ENCODE measurements around the gene IFI27.
"Not testable (repeated sequence)": the region's sequence is repeated elsewhere in the genome, so short reads cannot be mapped to it uniquely, and the experiment has no call there.

IFI27 gene

GRCh38 chr14:94153750-94154342 lies 43.3 kb downstream of the IFI27 start:
- DNase-seq (ENCODE audit: low spot score): no peak

- not testable (repeated sequence) for DNase-seq (ENCODE audit: low spot score)
Measured at GRCh38 chr14:94156143-94156542, 45.6 kb downstream of the IFI27 start.

- no peak for DNase-seq (ENCODE audit: low spot score)
Measured at GRCh38 chr14:94157197-94157596, 46.7 kb downstream of the IFI27 start.

GRCh38 chr14:94158239-94158883 lies 47.8 kb downstream of the IFI27 start:
- no peak for DNase-seq (ENCODE audit: low spot score)

- DNase-seq (ENCODE audit: low spot score): no peak
Measured at GRCh38 chr14:94161058-94161457, 50.5 kb downstream of the IFI27 start.

- no peak for DNase-seq (ENCODE audit: low spot score)
Measured at GRCh38 chr14:94161981-94162380, 51.4 kb downstream of the IFI27 start.

GRCh38 chr14:94162466-94162865 lies 51.9 kb downstream of the IFI27 start:
- DNase-seq (ENCODE audit: low spot score): no peak

GRCh38 chr14:94163796-94164195 lies 53.3 kb downstream of the IFI27 start:
- DNase-seq (ENCODE audit: low spot score): no peak

- no peak for DNase-seq (ENCODE audit: low spot score)
Measured at GRCh38 chr14:94164685-94165431, 54.3 kb downstream of the IFI27 start.

- DNase-seq (ENCODE audit: low spot score): no peak
Measured at GRCh38 chr14:94165744-94166143, 55.2 kb downstream of the IFI27 start.
